ENCODE results near the gene SBNO2.

The SBNO2 gene

GRCh38 chr19:1076951-1077350 is 97.1 kb downstream of the SBNO2 start:
- peak; percentile 71 to 89 (median 85) for DNase-seq (ENCODE audit: low read depth in 2 of 3, low spot score in 1 of 3)

- DNase-seq (ENCODE audit: low read depth in 2 of 3, low spot score in 1 of 3) = no peak
Measured at GRCh38 chr19:1076046-1076386, 98.1 kb downstream of the SBNO2 start.

- peak in 2 of 3 donors; percentile 53 to 73 for DNase-seq (ENCODE audit: low read depth in 2 of 3, low spot score in 1 of 3)
Measured at GRCh38 chr19:1074544-1075283, 99.4 kb downstream of the SBNO2 start.

GRCh38 chr19:1073956-1074517 is 100.0 kb downstream of the SBNO2 start:
- no peak for DNase-seq (ENCODE audit: low read depth in 2 of 3, low spot score in 1 of 3)

- no peak for DNase-seq (ENCODE audit: low read depth in 2 of 3, low spot score in 1 of 3)
Measured at GRCh38 chr19:1073063-1073955, 100.8 kb downstream of the SBNO2 start.

- DNase-seq (ENCODE audit: low read depth in 2 of 3, low spot score in 1 of 3) = no peak
Measured at GRCh38 chr19:1072371-1073015, 101.6 kb downstream of the SBNO2 start.

GRCh38 chr19:1070931-1071791 is 102.9 kb downstream of the SBNO2 start:
- DNase-seq (ENCODE audit: low read depth in 2 of 3, low spot score in 1 of 3) = no peak

- DNase-seq (ENCODE audit: low read depth in 2 of 3, low spot score in 1 of 3) = no peak
Measured at GRCh38 chr19:1070576-1070930, 103.5 kb downstream of the SBNO2 start.

GRCh38 chr19:1069009-1069779 is 104.9 kb downstream of the SBNO2 start:
- DNase-seq (ENCODE audit: low read depth in 2 of 3, low spot score in 1 of 3) = no peak

GRCh38 chr19:1068009-1069001 is 105.8 kb downstream of the SBNO2 start:
- DNase-seq (ENCODE audit: low read depth in 2 of 3, low spot score in 1 of 3) = no peak

- peak in 1 of 3 donors; percentile 53 for DNase-seq (ENCODE audit: low read depth in 2 of 3, low spot score in 1 of 3)
Measured at GRCh38 chr19:1067341-1067957, 106.6 kb downstream of the SBNO2 start.

GRCh38 chr19:1066748-1067340 is 107.2 kb downstream of the SBNO2 start, which contains the start of gene ARHGAP45:
Gene ARHGAP45 (plus strand): TSS chr19:1067167. CDS start chr19:1067406, 239 bp downstream.
- DNase-seq (ENCODE audit: low read depth in 2 of 3, low spot score in 1 of 3) = peak in 2 of 3 donors; percentile 63 to 73

- no peak for DNase-seq (ENCODE audit: low read depth in 2 of 3, low spot score in 1 of 3)
Measured at GRCh38 chr19:1066251-1066747, 107.8 kb downstream of the SBNO2 start.

GRCh38 chr19:1065606-1066109 is 108.4 kb downstream of the SBNO2 start:
- no peak for DNase-seq (ENCODE audit: low read depth in 2 of 3, low spot score in 1 of 3)

GRCh38 chr19:1064661-1065605 is 109.1 kb downstream of the SBNO2 start:
- peak in 1 of 3 donors; percentile 71 for DNase-seq (ENCODE audit: low read depth in 2 of 3, low spot score in 1 of 3)
